Endothelial cell of umbilical vein (primary cell): ENCODE results near the gene TESPA1. TPM values are rescaled to one million over a fixed set of nuclear protein-coding genes. Genes with fewer than 3 reads are reported as not detected.

Experiments
- Bru-seq: library from RNA; stranded (reverse); fragments of 400-500 nt; gene quantifications from one replicate; lab custom pipeline; 2021; lab: Mats Ljungman, UMichigan
- BruChase-seq, 2 experiments: library from RNA; stranded (reverse); fragments of 400-500 nt; gene quantifications; one replicate each; lab custom pipeline; 2021; lab: Mats Ljungman, UMichigan
- BruUV-seq: library from RNA; stranded (reverse); fragments of 400-500 nt; replicated peaks from 2 replicates; lab custom pipeline; 2021; lab: Mats Ljungman, UMichigan
- CTCF ChIA-PET: fragments of 300-600, 350-600 bp; sonication (Branson Sonifier 250); formaldehyde crosslinking; loops from one replicate; lab custom pipeline; 2021; ENCODE audit warnings: antibody characterized with exemption, inconsistent platforms; lab: Charles Lee
- POLR2A ChIA-PET: fragments of 300-600, 350-600 bp; sonication (Branson Sonifier 250); formaldehyde crosslinking; loops from one replicate; lab custom pipeline; 2021; ENCODE audit warnings: antibody characterized with exemption, inconsistent platforms; lab: Charles Lee
- DNase-seq: peaks from one replicate; pipeline ENCODE4 v3.0.0-alpha.2; 2011; ENCODE audit warnings: low read depth, low spot score
- FAIRE-seq: peaks from 2 replicates; lab custom pipeline; 2011; peaks lifted over from hg19 to GRCh38; lab: Jason Lieb, UNC
- H2AFZ ChIP-seq: 2 replicates; pipeline ENCODE4 v1.6.0; 2012; ENCODE audit warnings: low read depth, low read length, control low read depth, inconsistent platforms
- H3K27ac ChIP-seq: 2 replicates; pipeline ENCODE4 v1.5.1; 2011; ENCODE audit warnings: low read depth, mild to moderate bottlenecking, control low read depth, low read length, moderate library complexity; ENCODE audit not compliant: insufficient read depth
- H3K27me3 ChIP-seq, 2 experiments: 2 replicates each; pipeline versions ENCODE4 v1.6.0 to v1.6.1; 2011; ENCODE audit warnings: low read length in 2 of 2, mixed read lengths in 1 of 2; ENCODE audit not compliant: control insufficient read depth in 2 of 2, insufficient read depth in 2 of 2
- H3K36me3 ChIP-seq, 2 experiments: 2 replicates in 1 of 2; 3 replicates in 1 of 2; pipeline ENCODE4 v1.5.1; 2011; ENCODE audit warnings: low read length in 2 of 2, mild to moderate bottlenecking in 1 of 2, moderate library complexity in 1 of 2; ENCODE audit not compliant: control insufficient read depth in 2 of 2, insufficient read depth in 2 of 2; ENCODE audit errors: extremely low read depth in 1 of 2
- H3K4me1 ChIP-seq: 3 replicates; pipeline ENCODE4 v1.5.1; 2011; ENCODE audit warnings: mild to moderate bottlenecking, low read length; ENCODE audit not compliant: control insufficient read depth, insufficient read depth; ENCODE audit errors: extremely low read depth
- H3K4me2 ChIP-seq: 2 replicates; pipeline ENCODE4 v1.6.1; 2011; ENCODE audit warnings: low read length, control low read depth, mixed read lengths; ENCODE audit not compliant: insufficient read depth
- H3K4me3 ChIP-seq, 3 experiments: fragments of 200-600 bp in 1 of 3; sonication (generic), shearing (Covaris generic) in 1 of 3; replicated peaks in 1 of 3; 2 replicates each; pipeline ENCODE4 v1.5.1; 2011 to 2016; ENCODE audit warnings: control low read depth in 3 of 3, low read length in 3 of 3, mild to moderate bottlenecking in 2 of 3, inconsistent platforms in 1 of 3, low read depth in 1 of 3, moderate library complexity in 1 of 3; ENCODE audit not compliant: insufficient read depth in 1 of 3
- H3K79me2 ChIP-seq: 2 replicates; pipeline ENCODE4 v1.6.0; 2012; ENCODE audit warnings: low read length, inconsistent platforms; ENCODE audit not compliant: control insufficient read depth, insufficient read depth
- H3K9ac ChIP-seq: replicated peaks from 2 replicates; pipeline ENCODE3; 2011; ENCODE audit warnings: low read length, control low read depth; ENCODE audit not compliant: insufficient read depth; ENCODE audit errors: extremely low read depth
- H3K9me1 ChIP-seq: replicated peaks from 3 replicates; pipeline ENCODE4 v1.6.0; 2011; ENCODE audit warnings: mild to moderate bottlenecking, low read length; ENCODE audit not compliant: control insufficient read depth, insufficient read depth; ENCODE audit errors: extremely low read depth
- H3K9me3 ChIP-seq: replicated peaks from 2 replicates; pipeline ENCODE4 v1.5.1; 2012; ENCODE audit warnings: low read length, inconsistent platforms; ENCODE audit not compliant: control insufficient read depth, insufficient read depth
- H4K20me1 ChIP-seq: replicated peaks from 2 replicates; pipeline ENCODE3; 2011; ENCODE audit warnings: mild to moderate bottlenecking, low read length; ENCODE audit not compliant: control insufficient read depth, insufficient read depth; ENCODE audit errors: extremely low read depth
- CTCF ChIP-seq, 2 donors: IDR thresholded peaks; 1 replicate in 1 of 2; 2 replicates in 1 of 2; pipeline ENCODE4 v1.5.1; 2011; ENCODE audit warnings: low read length in 2 of 2, mild to moderate bottlenecking in 2 of 2, moderate library complexity in 2 of 2, control low read depth in 1 of 2, inconsistent platforms in 1 of 2, low read depth in 1 of 2; ENCODE audit not compliant: insufficient read depth in 1 of 2; ENCODE audit errors: extremely low read depth in 1 of 2
- EZH2 ChIP-seq: IDR thresholded peaks from 2 replicates; pipeline ENCODE4 v1.6.1; 2012; ENCODE audit warnings: borderline replicate concordance, low read depth, mild to moderate bottlenecking, moderate library complexity, low read length, inconsistent platforms; ENCODE audit not compliant: severe bottlenecking
- GATA2 ChIP-seq: IDR thresholded peaks from 2 replicates; pipeline ENCODE4 v1.7.0; 2011; ENCODE audit warnings: low read depth, mild to moderate bottlenecking, moderate library complexity, mixed read lengths, low read length; ENCODE audit not compliant: insufficient read length, insufficient read depth
- MYC ChIP-seq: IDR thresholded peaks from one replicate; pipeline ENCODE4 v1.6.1; 2011; ENCODE audit warnings: mild to moderate bottlenecking, low read depth, low read length
- POLR2AphosphoS5 ChIP-seq: IDR thresholded peaks from 2 replicates; pipeline ENCODE4 v1.6.1; 2012; ENCODE audit warnings: low read depth, mild to moderate bottlenecking, control low read depth, low read length, moderate library complexity; ENCODE audit not compliant: insufficient read depth
- dilution Hi-C: fragments of 300-500 bp; cut with MboI; formaldehyde crosslinking; loops from one replicate; pipeline ENCODE4 v1.15.0; 2019; ENCODE audit warnings: low sequenced_read_pairs; ENCODE audit not compliant: extremely low pct_ligation_motif_present
- intact Hi-C: fragments of 100-400 bp; cut with micrococcal nuclease; formaldehyde crosslinking; loops from one replicate; pipeline ENCODE4 v1.10.0; 2022
- long read RNA-seq: library from polyadenylated mRNA; stranded (forward); transcript quantifications from one replicate; pipeline ENCODE4 v2.0.0, GENCODE V29; 2021
- polyA minus RNA-seq, 3 experiments: library from RNA; depleted of rRNA, polyadenylated mRNA; stranded (reverse); fragments of >200 nt; gene quantifications; 1 replicate in 1 of 3; 2 replicates in 2 of 3; pipeline ENCODE4 v1.2.3, GENCODE V29; 2011
- polyA plus RNA-seq, 4 experiments: library from polyadenylated mRNA; depleted of rRNA in 3 of 4; stranded (reverse) in 3 of 4; unstranded in 1 of 4; fragments of >200 nt; gene quantifications; 2 replicates each; pipeline versions ENCODE4 v1.2.1 to v1.2.3, GENCODE V29; 2011 to 2012; ENCODE audit warnings: missing spikeins in 1 of 4
- total RNA-seq: library from RNA; stranded (reverse); gene quantifications from 2 replicates; pipeline ENCODE4 v1.2.3, GENCODE V29; 2021

TESPA1 gene
- not detected in 2 replicates for total RNA-seq
- polyA plus RNA-seq: not detected in 2 replicates
- polyA plus RNA-seq (2011; cell fraction: cytosol; rRNA removed): not detected in 2 replicates
- polyA plus RNA-seq (2011; cell fraction: nucleus; rRNA removed): not detected in 2 replicates
- not detected in 2 replicates for polyA plus RNA-seq (2012)
- not detected in 2 replicates for polyA minus RNA-seq
- polyA minus RNA-seq (2011; cell fraction: cytosol; rRNA and poly(A)+ RNA removed): not detected
- not detected in 2 replicates for polyA minus RNA-seq (2011; cell fraction: nucleus; rRNA and poly(A)+ RNA removed)
- Bru-seq, nascent RNA: not detected
- BruChase-seq, experiment 1, labeled RNA remaining after a 6-hour chase: not detected
- not detected for BruChase-seq, experiment 2, labeled RNA remaining after a 2-hour chase
- long read RNA-seq: 0 reads

- Histone ChIP-seq H3K36me3 (no peaks in the 10 kb centered on the region), H3K9me1 (no peaks in the 10 kb centered on the region), H3K4me3 (no peak within 1 kb of the TSS), H3K79me2 (no peaks in the 10 kb centered on the region), H3K27ac (no peak within 1 kb of the TSS), H3K9ac (no peak within 1 kb of the TSS), H3K27me3 (peaks cover 0 to 1% of the 10 kb centered on the region in 2 experiments), H2AFZ (no peak within 1 kb of the TSS), H3K4me2 (no peak within 1 kb of the TSS), H3K4me1 (no peaks in the 10 kb centered on the region), H3K9me3 (no peaks in the 10 kb centered on the region), H4K20me1 (no peaks in the 10 kb centered on the region)
- intact Hi-C loops (no loop called here), dilution Hi-C loops (no loop called here)
- DNase-seq (no peak), FAIRE-seq (no peak)
- ChIA-PET CTCF (interaction anchor here (1.9 to 2.0 kb wide), 2 partner anchors 12 to 87 kb away, joined by 4 to 6 read pairs; no protein-coding TSS in a partner anchor), POLR2A (no interaction called here)
- TF ChIP-seq GATA2: no peak
- no peak for TF ChIP-seq EZH2
- TF ChIP-seq MYC: no peak
- TF ChIP-seq POLR2AphosphoS5: no peak
- no peak for TF ChIP-seq CTCF (IDR thresholded peaks at IDR 0.05; ENCODE audit: extremely low read depth in 1 of 2, insufficient read depth in 1 of 2, low read depth in 1 of 2, low read length in 2 of 2)
- no TSS peak for BruUV-seq
Measured at GRCh38 chr12:54984658-54985376, at the start of gene TESPA1. TESPA1 (minus strand) TSS chr12:54984762; CDS start chr12:54974562, 10,200 bp downstream.
